Right lobe of liver (tissue), 4 donors: ENCODE results near the gene KNTC1.

Experiments used
- CTCF ChIP-seq, 4 donors: fragments of 200-600 bp in 3 of 4; fragments of 450-650 bp in 1 of 4; IDR thresholded peaks; one replicate each; pipeline versions ENCODE4 v1.5.1 to v1.8.0; 2016 to 2022; ENCODE audit warnings: antibody characterized with exemption in 4 of 4, mild to moderate bottlenecking in 2 of 4
- POLR2A ChIP-seq: fragments of 450-650 bp; IDR thresholded peaks from one replicate; pipeline ENCODE4 v1.6.1; 2017; ENCODE audit warnings: antibody characterized with exemption, mild to moderate bottlenecking
- donor health status: DM: no; HTN: no; CAD: no.
- donor health status: DM: no; HTN: no; CAD: no.
- donor health status: DM: no; HTN: yes; CAD: no.

GRCh38 chr12:122635471-122635870 is 108.4 kb downstream of the KNTC1 start:
- TF ChIP-seq CTCF (IDR thresholded peaks at IDR 0.05): no peak
- no peak for TF ChIP-seq POLR2A
